B cell (primary cell): Measurements from ENCODE around the gene SLC4A11.

Experiments
- EZH2 ChIP-seq: IDR thresholded peaks from 2 replicates; pipeline ENCODE4 v1.6.1; 2012; ENCODE audit warnings: borderline replicate concordance, low read depth, mild to moderate bottlenecking, moderate library complexity, low read length; ENCODE audit not compliant: insufficient read depth, poor library complexity, severe bottlenecking
- TF ChIP-seq, protein P1 (sequence below): fragments of 200-600 bp; IDR thresholded peaks from one replicate; pipeline ENCODE4 v1.8.0; 2022; ENCODE audit warnings: antibody characterized with exemption, mild to moderate bottlenecking

DNA sequence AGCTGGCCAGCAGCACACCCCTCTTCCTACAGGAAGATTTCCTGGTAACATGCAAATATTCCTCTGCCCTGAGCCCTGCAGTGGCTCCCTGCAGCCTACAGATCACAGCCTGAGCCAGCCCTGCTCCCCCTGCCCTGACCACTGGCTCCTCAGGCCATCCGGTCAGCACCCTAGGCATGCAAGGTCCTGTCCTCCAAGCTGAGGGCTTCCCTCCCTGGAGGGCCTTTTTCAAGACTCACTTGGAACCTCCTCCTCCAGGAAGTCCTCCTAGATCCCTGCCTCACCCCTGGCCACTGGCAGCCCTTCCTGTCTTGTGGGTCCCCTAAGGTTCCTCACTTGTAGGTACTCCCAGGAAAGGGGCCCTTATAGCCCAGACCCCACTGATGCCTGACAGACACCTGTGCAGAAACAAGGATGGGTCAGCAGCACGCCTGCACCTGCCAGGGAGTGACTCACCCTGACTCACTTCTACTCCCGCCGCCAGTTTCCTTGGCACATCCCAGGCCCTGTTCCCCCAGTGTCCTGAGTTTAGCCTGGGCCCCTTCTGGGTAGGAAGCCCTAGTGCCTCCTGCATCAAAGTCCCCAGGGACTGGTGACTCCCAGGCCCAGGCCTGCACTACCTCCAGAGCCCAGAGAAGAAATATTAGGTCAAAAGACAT, 3.2 kb downstream of the SLC4A11 start:
- TF ChIP-seq, protein P1, sequence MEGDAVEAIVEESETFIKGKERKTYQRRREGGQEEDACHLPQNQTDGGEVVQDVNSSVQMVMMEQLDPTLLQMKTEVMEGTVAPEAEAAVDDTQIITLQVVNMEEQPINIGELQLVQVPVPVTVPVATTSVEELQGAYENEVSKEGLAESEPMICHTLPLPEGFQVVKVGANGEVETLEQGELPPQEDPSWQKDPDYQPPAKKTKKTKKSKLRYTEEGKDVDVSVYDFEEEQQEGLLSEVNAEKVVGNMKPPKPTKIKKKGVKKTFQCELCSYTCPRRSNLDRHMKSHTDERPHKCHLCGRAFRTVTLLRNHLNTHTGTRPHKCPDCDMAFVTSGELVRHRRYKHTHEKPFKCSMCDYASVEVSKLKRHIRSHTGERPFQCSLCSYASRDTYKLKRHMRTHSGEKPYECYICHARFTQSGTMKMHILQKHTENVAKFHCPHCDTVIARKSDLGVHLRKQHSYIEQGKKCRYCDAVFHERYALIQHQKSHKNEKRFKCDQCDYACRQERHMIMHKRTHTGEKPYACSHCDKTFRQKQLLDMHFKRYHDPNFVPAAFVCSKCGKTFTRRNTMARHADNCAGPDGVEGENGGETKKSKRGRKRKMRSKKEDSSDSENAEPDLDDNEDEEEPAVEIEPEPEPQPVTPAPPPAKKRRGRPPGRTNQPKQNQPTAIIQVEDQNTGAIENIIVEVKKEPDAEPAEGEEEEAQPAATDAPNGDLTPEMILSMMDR, result no peak
- TF ChIP-seq EZH2, result no peak
